Heart right ventricle (tissue), 16 donors: Measurements from ENCODE around the gene PRSS3. TPM values are rescaled to one million over a fixed set of nuclear protein-coding genes. Genes with fewer than 3 reads are reported as not detected.
A peak's percentile ranks its signal among the peaks of the same experiment; 100 is the strongest.

Experiments used
- ATAC-seq, 8 donors: fragments of 200-7000 bp; cut with Tn5 transposase; one replicate each; pipeline ENCODE4 v1.9.1; 2020; ENCODE audit warnings: mild to moderate bottlenecking in 8 of 8, moderate library complexity in 8 of 8, moderate number of reproducible peaks in 1 of 8
- DNase-seq, 2 donors: peaks; one replicate each; pipeline ENCODE4 v3.0.0-alpha.2; 2020
- H3K27ac ChIP-seq, 10 donors: fragments of 200-600 bp; sonication (generic) in 2 of 10; one replicate each; pipeline versions ENCODE4 v1.5.0 to v1.8.0; 2020 to 2022; ENCODE audit warnings: mild to moderate bottlenecking in 3 of 10
- H3K27me3 ChIP-seq, 7 donors: fragments of 200-600 bp; one replicate each; pipeline ENCODE4 v1.8.0; 2021 to 2022; ENCODE audit warnings: mild to moderate bottlenecking in 2 of 7
- H3K36me3 ChIP-seq, 9 donors: fragments of 200-600 bp; sonication (generic) in 1 of 9; one replicate each; pipeline versions ENCODE4 v1.5.0 to v1.8.0; 2020 to 2022; ENCODE audit warnings: mild to moderate bottlenecking in 2 of 9
- H3K4me1 ChIP-seq, 9 donors: fragments of 200-600 bp; sonication (generic) in 1 of 9; one replicate each; pipeline versions ENCODE4 v1.5.0 to v1.8.0; 2020 to 2022; ENCODE audit warnings: mild to moderate bottlenecking in 4 of 9
- H3K4me3 ChIP-seq, 10 donors: fragments of 200-600 bp; sonication (generic) in 2 of 10; one replicate each; pipeline versions ENCODE4 v1.5.0 to v1.8.0; 2020 to 2022; ENCODE audit warnings: mild to moderate bottlenecking in 7 of 10, moderate library complexity in 2 of 10
- H3K9me3 ChIP-seq, 11 donors: fragments of 200-600 bp in 10 of 11; sonication (generic) in 2 of 11; one replicate each; pipeline versions ENCODE4 v1.5.0 to v1.8.0; 2013 to 2022; ENCODE audit warnings: mild to moderate bottlenecking in 2 of 11, control low read depth in 1 of 11, moderate library complexity in 1 of 11
- CTCF ChIP-seq, 9 donors: fragments of 200-600 bp; sonication (generic) in 2 of 9; IDR thresholded peaks; one replicate each; pipeline versions ENCODE4 v1.5.0 to v1.8.0; 2021 to 2022; ENCODE audit warnings: antibody characterized with exemption in 9 of 9, mild to moderate bottlenecking in 5 of 9, moderate library complexity in 1 of 9
- WGBS, 2 donors: extraction: QIAGEN DNeasy Blood & Tissue Kit; methylation state at CpG; one replicate each; pipeline ENCODE4 v1.1.7; 2013; ENCODE audit warnings: inconsistent platforms in 1 of 2; 5-methylcytosine and 5-hydroxymethylcytosine counted together
- intact Hi-C, 10 donors: fragments of 100-400 bp; cut with DNase I; formaldehyde crosslinking; loops; one replicate each; pipeline versions ENCODE4 v1.11.1 to v1.14.2; 2022
- polyA plus RNA-seq, 2 donors: library from polyadenylated mRNA; stranded (reverse); fragments of 200-250 nt; gene quantifications; one replicate each; pipeline ENCODE4 v1.2.3, GENCODE V29; 2013
- total RNA-seq, 10 donors: library from RNA; stranded (reverse); fragmentation: NEBNext Ultra II Directional in 3 of 10; extraction: Animal tissue kit (Norgen Biotek cat#: 25700) in 3 of 10; gene quantifications; one replicate each; pipeline versions ENCODE4 v1.2.1 to v1.2.4, GENCODE V29; 2021 to 2023
- donor health status: Arrhythmogenic right ventricular cardiomyopathy.
- donor health status: ischemic (EF 13 %, LVEDD 7.1; RV severe dilation, severe dysfunction).
- donor health status: healthy with polysubstance abuse.
- donor health status: DM: no; HTN: yes; CAD: no.
- donor health status: DM: no; HTN: no; CAD: no.
- donor health status: ischemic (EF 25% LVEDD 6.9; RV normal size, moderate dysfunction).
- donor health status: ischemic (EF 25% LVEDD 5.7; RV mildly dilated, moderate dysfunction).
- donor health status: healthy.
- donor health status: DM: yes; HTN: yes; CAD: no.
- donor health status: Ischemic cardiomyopathy.
- donor health status: ischemic (EF 35%, LVEDD 5.7; RV mildly dilated, moderate dysfunction).
- donor health status: nonischemic (EF 11% LVEDD 7.7; RV severe dilation, severe dysfunction).
- donor health status: DM: yes; HTN: yes; CAD: no.
- donor health status: PGD.
- donor health status: ischemic (EF 29% LVEDD 5.4; RV normal size, mild dysfunction).
- donor health status: nonischemic (EF 23%, LVEDD 6.1; RV moderate dilation, normal function).

Gene PRSS3
- total and polyA plus RNA-seq, 12 donors = 0.07 to 1.0 (median 0.66) TPM; not detected in 4

GRCh38 chr9:33776578-33776977 lies 18.8 kb upstream of the PRSS3 start:
- intact Hi-C loops = loop anchor here in 1 of 10 donors (5.0 kb wide), 1 partner anchor 44 kb away; no protein-coding TSS in a partner anchor
- no peak overlapping the region for H3K27ac ChIP-seq
- H3K4me3 ChIP-seq = no peak overlapping the region
- no peak for TF ChIP-seq CTCF (IDR thresholded peaks at IDR 0.05)
- no peaks in the 10 kb centered on the region for H3K36me3 ChIP-seq
- DNase-seq (no peak), ATAC-seq (no peak)
- peaks cover 0 to 4% (median 0%) of the 10 kb centered on the region in 11 donors for H3K9me3 ChIP-seq
- H3K27me3 ChIP-seq = peaks cover 0 to 11% (median 0%) of the 10 kb centered on the region in 7 donors
- peaks cover 0 to 3% (median 0%) of the 10 kb centered on the region in 9 donors for H3K4me1 ChIP-seq

GRCh38 chr9:33778700-33779351 lies 16.5 kb upstream of the PRSS3 start:
- Histone ChIP-seq H3K4me1 (peaks cover 0 to 3% (median 0%) of the 10 kb centered on the region in 9 donors), H3K27me3 (peaks cover 0 to 11% (median 0%) of the 10 kb centered on the region in 7 donors), H3K27ac (no peak overlapping the region), H3K9me3 (peaks cover 0 to 4% (median 0%) of the 10 kb centered on the region in 11 donors), H3K36me3 (no peaks in the 10 kb centered on the region), H3K4me3 (no peak overlapping the region)
- WGBS, 2 donors = 15 to 16% methylated on average over 6 of the region's 6 CpGs
- peak in 1 of 2 donors; percentile 27 for DNase-seq
- ATAC-seq = peak in 7 of 8 donors; percentile 42 to 75 (median 55)
- intact Hi-C loops = loop anchor here in 1 of 10 donors (5.0 kb wide), 1 partner anchor 47 kb away; no protein-coding TSS in a partner anchor
- peak in 8 of 9 donors; percentile 70 to 84 (median 72) for TF ChIP-seq CTCF (IDR thresholded peaks at IDR 0.05)

- H3K9me3 ChIP-seq = peaks cover 0 to 4% (median 0%) of the 10 kb centered on the region in 11 donors
- no peak overlapping the region for H3K4me3 ChIP-seq
- no peak for TF ChIP-seq CTCF (IDR thresholded peaks at IDR 0.05)
- DNase-seq = no peak
- H3K27ac ChIP-seq = no peak overlapping the region
- H3K36me3 ChIP-seq = no peaks in the 10 kb centered on the region
- H3K27me3 ChIP-seq = peaks cover 0 to 11% (median 0%) of the 10 kb centered on the region in 7 donors
- intact Hi-C loops = no loop called here
- H3K4me1 ChIP-seq = peaks cover 0 to 3% (median 0%) of the 10 kb centered on the region in 9 donors
- ATAC-seq = no peak
These were observed 15.1 kb upstream of the PRSS3 start for GRCh38 chr9:33780276-33780675.

GRCh38 chr9:33781736-33782135 lies 13.6 kb upstream of the PRSS3 start:
- WGBS, 2 donors = 94 to 100% methylated on average over 1 of the region's 1 CpG
- no peak overlapping the region for H3K4me3 ChIP-seq
- H3K27ac ChIP-seq = no peak overlapping the region
- no peak for TF ChIP-seq CTCF (IDR thresholded peaks at IDR 0.05)
- H3K9me3 ChIP-seq = peaks cover 0 to 1% (median 0%) of the 10 kb centered on the region in 11 donors
- H3K27me3 ChIP-seq = peaks cover 0 to 11% (median 0%) of the 10 kb centered on the region in 7 donors
- H3K4me1 ChIP-seq = peaks cover 0 to 3% (median 0%) of the 10 kb centered on the region in 9 donors
- DNase-seq (no peak), ATAC-seq (no peak)
- intact Hi-C loops = no loop called here
- no peaks in the 10 kb centered on the region for H3K36me3 ChIP-seq
